Activated CD4-positive, alpha-beta T cell treated with anti-CD3 and anti-CD28 coated beads, Interleukin-2, amount 10 ng/mL, durations not matched to agents 7 days and 5 days (primary cell): ENCODE results near the gene ANO3. TPM values are rescaled to one million over a fixed set of nuclear protein-coding genes. Genes with fewer than 3 reads are reported as not detected.

Experiments used
- CTCF ChIA-PET: fragments of 350-600 bp; sonication (Branson Sonifier 250); formaldehyde crosslinking; loops from one replicate; lab custom pipeline; 2021; ENCODE audit warnings: antibody characterized with exemption; lab: Charles Lee
- POLR2A ChIA-PET: fragments of 350-600 bp; sonication (Branson Sonifier 250); formaldehyde crosslinking; loops from one replicate; lab custom pipeline; 2021; ENCODE audit warnings: antibody characterized with exemption; lab: Charles Lee
- DNase-seq: peaks from one replicate; pipeline ENCODE4 v3.0.0-alpha.2; 2020
- H3K27ac Mint-ChIP-seq: one replicate; pipeline ENCODE4 v1.8.0; 2021; ENCODE audit warnings: mild to moderate bottlenecking, moderate library complexity, mixed read lengths
- H3K27me3 Mint-ChIP-seq: one replicate; pipeline ENCODE4 v1.8.0; 2021; ENCODE audit warnings: mixed read lengths
- H3K36me3 Mint-ChIP-seq: one replicate; pipeline ENCODE4 v1.8.0; 2021; ENCODE audit warnings: low read depth, mixed read lengths
- H3K4me1 Mint-ChIP-seq: one replicate; pipeline ENCODE4 v1.8.0; 2021; ENCODE audit warnings: mixed read lengths
- H3K4me3 Mint-ChIP-seq: one replicate; pipeline ENCODE4 v1.8.0; 2021; ENCODE audit warnings: mild to moderate bottlenecking, moderate library complexity, mixed read lengths
- H3K9me3 Mint-ChIP-seq: one replicate; pipeline ENCODE4 v1.8.0; 2021; ENCODE audit warnings: mixed read lengths
- total RNA-seq, 2 experiments: library from RNA; stranded (reverse); gene quantifications; one replicate each; pipeline ENCODE4 v1.2.3, GENCODE V29; 2021

The ANO3 gene
- total RNA-seq, 2 experiments from 2014 or later, result not detected

DNA sequence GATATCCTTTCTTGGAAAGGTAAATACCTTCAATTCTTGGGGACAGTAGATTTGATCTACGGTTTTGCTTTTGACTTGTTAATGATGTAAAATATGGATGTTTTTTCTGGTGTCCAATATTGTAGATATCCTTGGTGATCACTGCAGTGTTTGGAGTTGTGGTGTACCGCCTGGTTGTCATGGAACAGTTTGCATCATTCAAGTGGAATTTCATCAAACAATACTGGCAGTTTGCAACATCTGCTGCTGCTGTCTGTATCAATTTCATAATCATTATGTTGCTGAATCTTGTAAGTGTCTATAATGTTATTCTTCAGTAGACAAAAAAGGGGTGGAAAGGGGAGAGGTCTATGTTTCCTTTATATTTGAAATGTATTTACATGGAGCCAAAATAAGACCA is 267.5 kb downstream of the ANO3 start:
- H3K9me3 Mint-ChIP-seq, result peaks cover 12% of the 10 kb centered on the region
- no peaks in the 10 kb centered on the region for H3K27me3 Mint-ChIP-seq
- DNase-seq, result no peak
- no peaks in the 10 kb centered on the region for H3K4me1 Mint-ChIP-seq
- H3K36me3 Mint-ChIP-seq, result no peaks in the 10 kb centered on the region
- ChIA-PET POLR2A (no interaction called here), CTCF (no interaction called here)
- H3K4me3 Mint-ChIP-seq, result no peak overlapping the region
- H3K27ac Mint-ChIP-seq, result no peak overlapping the region

DNA sequence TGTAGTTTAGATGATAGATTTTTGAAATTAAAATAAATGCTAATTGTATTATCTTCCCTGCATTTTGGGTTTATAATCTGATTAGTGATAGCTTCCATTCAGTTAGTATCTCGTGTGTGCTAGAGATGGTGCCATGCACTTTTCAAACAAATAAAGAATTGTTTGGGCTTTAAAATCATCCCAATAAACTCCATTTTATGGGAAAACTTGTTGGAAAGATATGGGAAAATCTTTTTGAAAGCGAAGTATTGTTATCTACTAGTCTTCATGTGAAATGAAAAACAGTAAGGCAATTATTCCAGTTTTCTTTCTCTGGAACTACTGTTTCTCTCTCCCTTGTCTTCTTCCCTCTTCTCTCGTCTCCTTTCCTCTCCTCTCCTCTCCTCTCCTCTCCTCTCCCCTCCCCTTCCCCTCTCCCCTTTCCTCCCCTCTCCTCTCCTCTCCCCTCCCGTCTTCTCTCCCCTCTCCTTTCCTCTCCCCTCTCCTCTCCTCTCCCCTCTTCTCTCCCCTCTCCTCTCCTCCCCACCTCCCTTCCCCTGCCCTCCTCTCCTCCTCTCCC is 268.0 kb downstream of the ANO3 start:
- Mint-ChIP-seq H3K9me3 (peaks cover 12% of the 10 kb centered on the region), H3K27me3 (no peaks in the 10 kb centered on the region), H3K4me3 (no peak overlapping the region), H3K27ac (no peak overlapping the region), H3K4me1 (no peaks in the 10 kb centered on the region), H3K36me3 (no peaks in the 10 kb centered on the region)
- CTCF ChIA-PET, result no interaction called here
- POLR2A ChIA-PET, result no interaction called here
- no peak for DNase-seq

DNA sequence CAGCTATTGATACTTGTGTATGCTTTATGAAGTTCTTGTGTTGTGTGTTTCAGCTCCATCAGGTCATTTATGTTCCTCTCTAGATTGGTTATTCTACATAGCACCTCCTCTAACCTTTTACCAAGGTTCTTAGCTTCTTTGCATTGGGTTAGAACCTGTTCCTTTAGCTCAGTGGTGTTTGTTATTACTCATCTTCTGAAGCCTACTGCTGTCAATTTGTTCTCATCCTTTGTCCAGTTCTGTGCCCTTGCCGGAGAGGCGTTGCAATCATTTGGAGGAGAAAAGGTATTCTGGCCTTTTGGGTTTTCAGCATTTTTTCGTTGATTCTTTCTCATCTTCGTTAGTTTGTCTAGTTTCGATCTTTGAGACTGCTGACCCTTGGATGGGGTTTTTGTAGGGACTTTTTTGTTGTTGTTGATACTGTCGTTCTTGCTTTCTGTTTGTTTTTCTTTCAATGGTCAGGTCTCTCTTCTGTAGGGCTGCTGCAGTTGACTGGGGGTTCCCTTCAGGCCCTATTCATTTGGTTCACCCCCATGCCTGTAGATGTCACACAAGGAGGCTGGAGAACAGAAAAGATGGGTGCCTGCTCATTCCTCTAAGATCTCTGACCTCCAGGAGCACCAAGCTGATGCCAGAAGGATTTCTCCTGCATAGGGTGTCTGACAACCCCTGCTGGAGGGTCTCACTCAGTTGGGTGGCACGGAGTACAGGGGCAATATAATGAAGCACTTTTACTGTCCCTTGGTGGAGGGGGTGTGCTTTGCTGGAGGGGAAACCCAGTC is 276.0 kb downstream of the ANO3 start:
- ChIA-PET CTCF (no interaction called here), POLR2A (no interaction called here)
- Mint-ChIP-seq H3K4me1 (no peaks in the 10 kb centered on the region), H3K27me3 (no peaks in the 10 kb centered on the region), H3K36me3 (no peaks in the 10 kb centered on the region), H3K9me3 (peaks cover 9% of the 10 kb centered on the region), H3K27ac (no peak overlapping the region), H3K4me3 (no peak overlapping the region)
- no peak for DNase-seq

DNA sequence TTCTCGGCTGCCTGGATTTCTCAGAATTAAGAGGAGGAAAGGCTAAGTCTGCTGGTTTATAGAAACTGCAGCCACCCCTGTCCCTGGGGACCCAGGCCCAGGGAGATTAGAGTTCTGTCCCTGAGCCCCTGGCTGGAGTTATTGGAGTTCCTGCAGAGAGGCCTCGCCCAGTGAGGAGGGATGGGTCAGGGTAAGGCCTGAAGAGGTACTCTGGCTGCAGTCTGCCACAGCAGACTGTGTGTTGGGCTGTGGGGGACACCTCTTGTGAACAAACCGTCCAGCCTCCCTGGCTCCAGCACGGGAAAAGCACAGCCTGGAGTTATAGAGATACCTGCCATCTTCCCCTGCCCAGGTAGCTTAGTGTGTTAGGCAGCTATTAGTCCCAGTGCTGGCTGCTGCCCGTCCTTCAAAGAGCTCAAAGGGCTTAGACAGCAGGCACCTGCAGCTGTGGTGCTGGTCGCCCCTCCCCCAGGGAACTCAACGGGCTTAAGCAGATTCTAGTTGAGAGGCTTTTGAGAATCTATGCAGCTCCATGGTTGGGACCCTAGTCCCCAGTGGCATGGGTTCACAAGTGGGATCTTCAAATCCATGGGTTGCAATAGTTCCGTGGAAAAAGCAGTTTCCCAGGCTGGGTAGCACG is 276.7 kb downstream of the ANO3 start:
- H3K27me3 Mint-ChIP-seq, result no peaks in the 10 kb centered on the region
- ChIA-PET POLR2A (no interaction called here), CTCF (no interaction called here)
- no peak overlapping the region for H3K27ac Mint-ChIP-seq
- H3K4me3 Mint-ChIP-seq, result no peak overlapping the region
- peaks cover 9% of the 10 kb centered on the region for H3K9me3 Mint-ChIP-seq
- H3K36me3 Mint-ChIP-seq, result no peaks in the 10 kb centered on the region
- no peaks in the 10 kb centered on the region for H3K4me1 Mint-ChIP-seq
- no peak for DNase-seq

- POLR2A ChIA-PET, result no interaction called here
- Mint-ChIP-seq H3K9me3 (peaks cover 4% of the 10 kb centered on the region), H3K4me1 (no peaks in the 10 kb centered on the region), H3K36me3 (no peaks in the 10 kb centered on the region), H3K4me3 (no peak overlapping the region), H3K27me3 (no peaks in the 10 kb centered on the region), H3K27ac (no peak overlapping the region)
- DNase-seq, result no peak
- CTCF ChIA-PET, result interaction anchor here (0.6 kb wide), 1 partner anchor 1591 kb away, joined by 3 read pairs; no protein-coding TSS in a partner anchor
These were observed 281.8 kb downstream of the ANO3 start for GRCh38 chr11:26613759-26614158.

GRCh38 chr11:26618441-26618840 is 286.5 kb downstream of the ANO3 start:
- Mint-ChIP-seq H3K9me3 (no peaks in the 10 kb centered on the region), H3K27me3 (no peaks in the 10 kb centered on the region), H3K36me3 (no peaks in the 10 kb centered on the region), H3K4me3 (no peak overlapping the region), H3K27ac (no peak overlapping the region), H3K4me1 (no peaks in the 10 kb centered on the region)
- no peak for DNase-seq
- ChIA-PET POLR2A (no interaction called here), CTCF (no interaction called here)

DNA sequence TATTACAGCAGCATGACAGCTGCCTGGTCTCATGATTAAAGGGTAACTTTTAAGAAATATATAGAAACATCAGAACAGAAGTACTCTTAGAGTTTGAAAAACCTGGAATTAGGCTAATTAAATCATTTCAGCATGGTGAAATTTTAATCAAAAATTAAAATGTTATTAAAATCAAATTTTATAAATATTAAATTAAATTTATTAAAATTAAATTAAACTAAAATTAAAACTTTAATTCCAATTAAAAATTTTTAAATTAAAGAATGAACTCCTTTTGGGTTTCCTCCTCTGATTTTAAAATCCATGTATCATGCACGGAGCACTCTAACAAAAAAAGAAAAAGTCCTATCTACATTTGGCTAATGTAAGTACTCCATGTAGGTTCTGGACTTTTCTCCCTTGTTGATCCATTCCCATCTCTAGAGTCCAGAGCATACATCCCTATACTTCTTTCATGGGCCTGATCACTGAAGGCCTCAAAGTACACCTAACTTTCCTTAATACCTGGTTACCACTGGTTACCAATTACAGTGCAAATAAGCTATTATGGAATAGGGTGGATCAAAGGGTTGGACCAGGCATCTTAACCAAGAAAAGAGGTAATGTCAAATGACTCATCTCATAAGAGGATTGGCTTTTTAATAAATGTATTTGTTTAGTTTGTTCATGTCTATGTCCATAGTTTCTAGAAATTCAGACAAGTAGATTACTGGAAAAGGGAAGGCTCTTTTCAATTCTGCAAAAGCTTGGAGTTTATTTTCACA is 288.5 kb downstream of the ANO3 start:
- ChIA-PET CTCF (no interaction called here), POLR2A (no interaction called here)
- Mint-ChIP-seq H3K36me3 (no peaks in the 10 kb centered on the region), H3K4me3 (no peak overlapping the region), H3K27ac (no peak overlapping the region), H3K27me3 (no peaks in the 10 kb centered on the region), H3K4me1 (no peaks in the 10 kb centered on the region), H3K9me3 (no peaks in the 10 kb centered on the region)
- no peak for DNase-seq

DNA sequence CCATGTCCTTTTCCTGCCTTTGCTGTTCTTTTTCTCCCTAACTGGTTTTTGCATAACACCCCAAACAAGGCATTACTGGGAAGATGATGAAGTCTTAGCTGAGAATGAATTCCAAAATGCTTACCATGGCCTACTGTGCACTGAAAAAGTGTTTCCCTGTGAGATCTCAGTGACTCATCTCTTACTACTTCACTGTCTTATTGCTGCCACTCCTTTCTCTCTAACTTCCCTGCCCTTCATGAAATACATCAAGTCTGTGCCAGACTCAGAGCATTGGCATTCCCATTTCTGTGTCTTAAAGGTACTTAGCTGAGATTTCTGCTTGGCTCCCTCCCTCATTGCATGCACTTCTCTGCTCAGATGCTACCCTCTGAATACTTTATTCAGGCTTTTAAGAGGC is 289.2 kb downstream of the ANO3 start:
- Mint-ChIP-seq H3K4me1 (no peaks in the 10 kb centered on the region), H3K27ac (no peak overlapping the region), H3K36me3 (no peaks in the 10 kb centered on the region), H3K27me3 (no peaks in the 10 kb centered on the region), H3K4me3 (no peak overlapping the region), H3K9me3 (no peaks in the 10 kb centered on the region)
- ChIA-PET POLR2A (no interaction called here), CTCF (no interaction called here)
- DNase-seq, result no peak

DNA sequence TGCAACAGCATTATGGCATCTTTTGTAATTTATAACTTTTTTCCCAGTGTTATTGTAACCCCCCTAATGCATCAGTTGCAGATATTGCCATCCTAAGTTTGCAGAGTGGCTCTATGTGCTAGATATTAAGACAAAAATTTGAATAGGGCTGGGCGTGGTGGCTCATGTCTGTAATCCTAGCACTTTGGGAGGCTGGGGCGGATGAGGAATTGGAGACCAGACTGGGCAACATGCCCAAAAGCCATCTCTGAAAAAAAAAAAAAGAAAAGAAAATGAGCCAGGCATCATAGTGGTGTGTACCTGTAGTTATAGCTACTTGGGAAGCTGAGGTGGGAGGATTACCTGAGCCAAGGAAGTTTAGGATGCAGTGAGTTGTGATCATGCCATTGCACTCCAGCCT is 290.3 kb downstream of the ANO3 start:
- CTCF ChIA-PET, result no interaction called here
- POLR2A ChIA-PET, result no interaction called here
- no peak overlapping the region for H3K27ac Mint-ChIP-seq

GRCh38 chr11:26623076-26623659 is 291.2 kb downstream of the ANO3 start:
- Mint-ChIP-seq H3K36me3 (no peaks in the 10 kb centered on the region), H3K4me3 (no peak overlapping the region), H3K27ac (no peak overlapping the region), H3K9me3 (no peaks in the 10 kb centered on the region), H3K4me1 (no peaks in the 10 kb centered on the region), H3K27me3 (no peaks in the 10 kb centered on the region)
- ChIA-PET CTCF (no interaction called here), POLR2A (no interaction called here)
- DNase-seq, result no peak

More for the DNA sequence above, 290.3 kb downstream of the ANO3 start:
- no peaks in the 10 kb centered on the region for H3K27me3 Mint-ChIP-seq
- no peaks in the 10 kb centered on the region for H3K36me3 Mint-ChIP-seq
- H3K4me1 Mint-ChIP-seq, result no peaks in the 10 kb centered on the region
- H3K9me3 Mint-ChIP-seq, result no peaks in the 10 kb centered on the region
- DNase-seq, result no peak
- H3K4me3 Mint-ChIP-seq, result no peak overlapping the region

- DNase-seq, result no peak
- Mint-ChIP-seq H3K4me3 (no peak overlapping the region), H3K9me3 (no peaks in the 10 kb centered on the region), H3K27ac (no peak overlapping the region), H3K27me3 (no peaks in the 10 kb centered on the region), H3K36me3 (no peaks in the 10 kb centered on the region), H3K4me1 (no peaks in the 10 kb centered on the region)
- POLR2A ChIA-PET, result no interaction called here
- CTCF ChIA-PET, result no interaction called here
These were observed 294.4 kb downstream of the ANO3 start for GRCh38 chr11:26626346-26626745.

- Mint-ChIP-seq H3K27ac (no peak overlapping the region), H3K4me1 (no peaks in the 10 kb centered on the region), H3K9me3 (no peaks in the 10 kb centered on the region), H3K27me3 (no peaks in the 10 kb centered on the region), H3K36me3 (no peaks in the 10 kb centered on the region), H3K4me3 (no peak overlapping the region)
- POLR2A ChIA-PET, result no interaction called here
- DNase-seq, result no peak
- CTCF ChIA-PET, result no interaction called here
These were observed 300.8 kb downstream of the ANO3 start for GRCh38 chr11:26632691-26633159.
